ENCODE results near the gene C5AR1. TPM values are rescaled to one million over a fixed set of nuclear protein-coding genes. Genes with fewer than 3 reads are reported as not detected.

The C5AR1 gene
- total RNA-seq, 4 donors from 2014 or later, result 8.5 to 90.8 (median 22.0) TPM

DNA sequence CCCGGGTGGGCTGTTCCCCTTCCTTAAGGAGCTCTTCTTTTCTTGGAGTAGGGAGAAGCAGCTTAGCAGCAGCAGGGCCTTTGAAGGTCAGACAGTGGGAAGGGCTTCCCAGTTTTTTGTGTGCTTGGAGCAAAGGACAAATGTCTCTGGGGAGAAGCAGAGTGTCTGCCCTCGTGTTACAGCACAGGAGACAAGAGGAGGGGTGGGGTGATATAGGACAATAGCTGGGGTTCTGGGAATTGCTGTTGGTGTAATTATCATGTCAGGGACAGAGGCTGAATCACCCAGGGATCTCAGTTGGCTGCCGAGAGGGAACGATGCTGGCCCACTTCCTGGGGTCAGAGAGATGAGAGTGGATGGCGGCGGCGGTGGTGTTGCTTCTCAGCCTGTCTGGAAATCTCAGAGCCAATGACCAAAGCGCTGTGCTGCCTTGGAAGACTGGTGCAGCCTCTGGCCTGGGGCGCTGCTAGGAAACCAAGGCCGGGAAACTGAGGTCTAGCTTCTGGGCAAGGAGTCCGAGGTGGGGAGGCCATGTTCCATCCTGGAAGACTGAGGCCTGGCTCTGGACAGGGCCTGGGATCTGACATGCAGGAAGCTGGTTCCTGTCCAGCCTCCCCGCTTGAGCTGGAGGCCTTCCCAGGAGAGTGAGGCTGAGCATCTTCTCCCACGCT is 33.7 kb upstream of the C5AR1 start:
- TF ChIP-seq, protein P1, sequence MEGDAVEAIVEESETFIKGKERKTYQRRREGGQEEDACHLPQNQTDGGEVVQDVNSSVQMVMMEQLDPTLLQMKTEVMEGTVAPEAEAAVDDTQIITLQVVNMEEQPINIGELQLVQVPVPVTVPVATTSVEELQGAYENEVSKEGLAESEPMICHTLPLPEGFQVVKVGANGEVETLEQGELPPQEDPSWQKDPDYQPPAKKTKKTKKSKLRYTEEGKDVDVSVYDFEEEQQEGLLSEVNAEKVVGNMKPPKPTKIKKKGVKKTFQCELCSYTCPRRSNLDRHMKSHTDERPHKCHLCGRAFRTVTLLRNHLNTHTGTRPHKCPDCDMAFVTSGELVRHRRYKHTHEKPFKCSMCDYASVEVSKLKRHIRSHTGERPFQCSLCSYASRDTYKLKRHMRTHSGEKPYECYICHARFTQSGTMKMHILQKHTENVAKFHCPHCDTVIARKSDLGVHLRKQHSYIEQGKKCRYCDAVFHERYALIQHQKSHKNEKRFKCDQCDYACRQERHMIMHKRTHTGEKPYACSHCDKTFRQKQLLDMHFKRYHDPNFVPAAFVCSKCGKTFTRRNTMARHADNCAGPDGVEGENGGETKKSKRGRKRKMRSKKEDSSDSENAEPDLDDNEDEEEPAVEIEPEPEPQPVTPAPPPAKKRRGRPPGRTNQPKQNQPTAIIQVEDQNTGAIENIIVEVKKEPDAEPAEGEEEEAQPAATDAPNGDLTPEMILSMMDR (IDR thresholded peaks at IDR 0.05; ENCODE audit: low read depth), result no peak

DNA sequence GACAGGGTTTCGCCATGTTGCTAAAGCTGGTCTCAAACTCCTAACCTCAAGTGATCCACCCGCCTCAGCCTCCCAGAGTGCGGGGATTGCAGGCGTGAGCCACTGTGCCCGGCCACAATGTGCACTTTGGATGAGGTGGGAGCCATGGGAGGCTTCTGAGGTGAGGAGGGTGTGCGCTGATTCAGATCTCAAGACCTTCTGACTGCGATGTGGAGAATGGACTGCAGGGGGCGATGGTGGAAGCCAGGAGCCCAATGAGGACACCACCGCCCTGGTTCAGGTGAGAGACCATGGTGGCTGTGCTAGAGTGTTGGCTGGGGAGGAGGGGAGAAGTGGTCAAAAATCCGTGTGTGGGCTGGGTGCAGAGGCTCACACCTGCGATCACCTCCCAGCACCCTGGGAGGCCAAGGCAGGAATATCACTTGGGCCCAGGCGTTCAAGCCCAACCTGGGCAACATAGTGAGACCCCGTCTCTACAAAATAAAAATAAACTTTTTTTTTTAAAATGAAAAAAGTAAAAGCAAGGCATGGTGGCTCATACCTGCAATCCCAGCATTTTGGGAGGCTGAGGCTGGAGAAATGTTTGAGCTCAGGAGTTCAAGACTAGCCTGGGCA is 29.4 kb upstream of the C5AR1 start:
- TF ChIP-seq, protein P1 (IDR thresholded peaks at IDR 0.05; ENCODE audit: low read depth), result no peak

DNA sequence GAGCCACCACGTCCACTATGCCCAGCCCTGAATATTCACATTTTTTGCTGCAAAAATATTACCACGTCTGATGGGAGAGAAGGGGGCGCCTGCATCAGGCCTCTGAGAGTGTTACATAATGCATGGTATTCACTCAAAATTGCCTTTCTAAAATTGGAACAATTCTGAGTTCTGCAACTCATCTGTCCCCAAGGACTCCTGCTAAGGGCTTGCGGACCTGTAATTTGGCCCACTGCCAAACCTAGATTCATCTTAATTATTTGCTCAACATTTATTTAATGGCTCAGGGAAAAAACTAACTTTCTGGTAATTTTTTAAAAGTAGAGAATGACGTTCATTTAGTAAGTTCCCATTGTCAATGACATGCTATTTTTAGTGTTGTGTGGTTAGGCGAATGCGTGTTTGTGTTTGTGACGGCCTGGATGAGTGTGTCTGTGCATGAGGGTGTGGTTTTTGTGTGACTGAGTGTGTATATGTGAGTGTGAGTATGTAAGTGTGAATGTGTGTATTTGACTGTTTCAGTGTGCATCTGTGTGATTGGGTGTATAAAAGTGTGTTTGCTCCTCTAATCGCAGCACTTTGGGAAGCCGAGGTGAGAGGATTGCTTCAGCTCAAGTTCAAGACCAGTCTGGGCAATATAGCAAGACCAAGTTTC is 26.1 kb upstream of the C5AR1 start:
- TF ChIP-seq, protein P1 (IDR thresholded peaks at IDR 0.05; ENCODE audit: low read depth), result no peak

DNA sequence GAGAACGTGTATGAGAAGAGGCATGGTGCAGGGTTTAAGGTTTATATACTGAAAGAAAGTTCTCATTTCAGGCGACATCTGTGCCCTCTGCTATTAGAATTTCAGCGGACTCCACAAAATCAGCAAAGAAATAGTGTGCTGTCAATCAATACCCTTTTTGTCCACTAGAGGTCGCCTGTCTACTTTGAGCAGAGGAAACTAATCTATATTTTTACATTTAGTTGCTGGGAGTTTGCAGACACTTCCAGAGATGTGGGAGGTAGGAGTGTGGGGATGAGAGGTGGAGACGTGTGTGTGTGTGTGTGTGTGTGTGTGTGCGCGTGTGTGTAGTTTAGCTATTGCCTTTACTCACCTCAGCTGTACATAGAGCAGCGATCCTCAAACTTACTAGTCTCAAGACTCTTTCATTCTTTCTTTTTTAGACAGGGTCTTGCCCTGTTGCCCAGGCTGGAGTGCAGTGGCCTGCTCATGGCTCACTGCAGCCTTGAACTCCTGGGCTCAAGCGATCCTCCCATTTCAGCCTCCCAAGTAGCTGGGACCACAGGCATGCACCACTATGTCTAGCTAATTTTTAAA is 25.2 kb upstream of the C5AR1 start:
- TF ChIP-seq, protein P1 (IDR thresholded peaks at IDR 0.05; ENCODE audit: low read depth), result no peak

DNA sequence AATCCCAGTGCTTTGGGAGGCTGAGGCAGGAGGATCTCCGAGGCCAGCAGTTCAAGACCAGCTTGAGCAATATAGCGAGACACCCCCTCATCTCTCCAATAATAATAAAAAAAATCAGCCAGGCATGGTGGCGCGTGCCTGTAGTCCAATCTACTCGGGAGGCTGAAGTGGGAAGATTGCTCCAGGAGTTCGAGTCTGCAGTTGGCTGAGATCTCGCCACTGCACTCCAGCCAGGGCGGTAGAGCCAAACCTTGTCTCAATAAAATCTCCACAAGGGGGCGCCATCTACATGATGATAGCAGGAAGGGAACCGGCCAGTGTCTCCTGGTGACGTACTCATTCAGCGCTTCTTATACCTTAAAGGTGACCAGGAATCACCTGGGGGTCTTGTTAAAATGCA is 13.6 kb upstream of the C5AR1 start:
- TF ChIP-seq, protein P1 (IDR thresholded peaks at IDR 0.05; ENCODE audit: low read depth), result no peak

DNA sequence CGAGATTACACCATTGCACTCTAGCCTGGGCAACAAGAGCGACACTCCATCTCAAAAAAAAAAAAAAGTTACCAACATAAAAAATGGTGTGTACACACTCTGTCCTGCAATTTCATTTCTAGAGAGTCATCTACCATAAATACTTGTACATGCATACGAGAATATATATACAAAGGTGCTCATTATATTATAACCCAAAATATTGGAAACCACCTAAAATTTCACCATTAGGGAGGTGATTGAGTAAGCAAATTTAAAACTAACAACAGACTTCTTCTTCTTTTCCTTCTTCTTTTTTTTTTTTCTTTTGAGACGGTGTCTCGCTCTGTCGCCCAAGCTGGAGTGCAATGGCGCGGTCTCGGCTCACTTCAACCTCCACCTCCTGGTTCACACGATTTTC is 7.4 kb upstream of the C5AR1 start:
- TF ChIP-seq, protein P1 (IDR thresholded peaks at IDR 0.05; ENCODE audit: low read depth), result no peak

DNA sequence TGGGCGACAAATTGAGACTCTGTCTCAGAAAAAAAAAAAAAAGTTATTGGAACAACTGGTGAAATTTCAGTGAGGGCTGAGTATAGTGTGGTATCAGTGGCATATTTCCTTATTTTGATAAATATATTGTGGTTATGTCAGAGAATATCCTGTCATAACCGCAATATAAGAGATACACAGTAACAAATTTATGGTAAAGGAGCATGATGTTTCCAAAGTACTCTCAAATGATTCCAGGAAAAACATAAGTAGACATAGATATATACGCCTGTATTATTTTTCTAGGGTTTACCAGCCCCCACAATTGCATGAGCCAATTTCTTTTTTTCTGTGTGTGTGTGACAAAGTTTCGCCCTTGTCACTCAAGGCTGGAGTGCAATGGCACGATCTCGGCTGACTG is 5.7 kb upstream of the C5AR1 start:
- TF ChIP-seq, protein P1 (IDR thresholded peaks at IDR 0.05; ENCODE audit: low read depth), result no peak

Measured in subcutaneous adipose tissue (tissue), 4 donors.